ENCODE results near the gene LRRC27. TPM values are rescaled to one million over a fixed set of nuclear protein-coding genes. Genes with fewer than 3 reads are reported as not detected.

The LRRC27 gene
- total RNA-seq, 1 experiment from 2014 or later, result 4.1 TPM

- no peak for TF ChIP-seq ZBTB33 (IDR thresholded peaks at IDR 0.05; ENCODE audit: extremely low read depth, insufficient replicate concordance, low read length)
- TF ChIP-seq EGR1 (IDR thresholded peaks at IDR 0.05; ENCODE audit: low read depth), result no peak
- no peak for TF ChIP-seq FOSL1 (IDR thresholded peaks at IDR 0.05; ENCODE audit: low read depth)
- TF ChIP-seq SIN3A (IDR thresholded peaks at IDR 0.05; ENCODE audit: low read depth), result no peak
Observed at GRCh38 chr10:132328106-132328505, 3.9 kb upstream of the LRRC27 start (continued).

GRCh38 chr10:132328738-132329137 lies 3.3 kb upstream of the LRRC27 start:
- intact Hi-C loops (cut with micrococcal nuclease), result no loop called here
- ATAC-seq, result no peak

More at GRCh38 chr10:132328738-132329137, 3.3 kb upstream of the LRRC27 start:
- peaks cover 33% of the 10 kb centered on the region for H3K79me2 ChIP-seq (ENCODE audit: insufficient read depth, low read length)
- peaks cover 8 to 23% of the 10 kb centered on the region in 2 experiments; a peak in 2 of 4 replicates for H3K4me1 ChIP-seq (ENCODE audit: control insufficient read depth in 1 of 2, insufficient read depth in 2 of 2, low read length in 2 of 2)
- ChIA-PET CTCF (no interaction called here), RAD21 (ENCODE audit: low non-redundant PET in 1 of 2, low total read pairs in 2 of 2, uncharacterized antibody in 2 of 2, unreplicated experiment in 2 of 2) (no interaction called here), POLR2A (no interaction called here)
- H2AFZ ChIP-seq (ENCODE audit: low read depth, low read length, poor library complexity, severe bottlenecking), result no peak overlapping the region
- no peaks in the 10 kb centered on the region for H3K9me3 ChIP-seq (ENCODE audit: control insufficient read depth in 1 of 2, insufficient read depth in 1 of 2, low read depth in 1 of 2, low read length in 2 of 2)
- H3K27me3 ChIP-seq (ENCODE audit: insufficient read depth, low read length), result no peaks in the 10 kb centered on the region
- H4K20me1 ChIP-seq (ENCODE audit: insufficient read depth), result no peaks in the 10 kb centered on the region
- no peaks in the 10 kb centered on the region for H3K36me3 ChIP-seq (ENCODE audit: control insufficient read depth in 1 of 2, insufficient read depth in 2 of 2, low read length in 2 of 2)
- H3K27ac ChIP-seq (ENCODE audit: low read depth, low read length), result no peak overlapping the region
- H3K4me3 ChIP-seq (replicated peaks in 1 of 2; ENCODE audit: low read depth in 1 of 2, low read length in 2 of 2), result no peak overlapping the region
- BruUV-seq (replicated peaks), result no TSS peak
- H3K4me2 ChIP-seq (ENCODE audit: low read length), result no peak overlapping the region
- no peak overlapping the region for H3K9ac ChIP-seq (ENCODE audit: low read length)
- no peak for DNase-seq (ENCODE audit: low read depth, low spot score)
- no peaks in the 10 kb centered on the region for H3K9me2 ChIP-seq (ENCODE audit: insufficient read depth)
- TF ChIP-seq POLR2A (IDR thresholded peaks at IDR 0.05; ENCODE audit: borderline replicate concordance, extremely low read depth, insufficient read depth, insufficient read length) (no peak), ZBTB33 (IDR thresholded peaks at IDR 0.05; ENCODE audit: extremely low read depth, insufficient replicate concordance, low read length) (no peak), REST (IDR thresholded peaks at IDR 0.05; ENCODE audit: low read depth) (no peak), SP1 (IDR thresholded peaks at IDR 0.05; ENCODE audit: low read depth) (no peak), JUND (IDR thresholded peaks at IDR 0.05) (no peak), RAD21 (IDR thresholded peaks at IDR 0.05; ENCODE audit: low read depth) (no peak), POLR2AphosphoS5 (IDR thresholded peaks at IDR 0.05; ENCODE audit: low read depth, low read length) (no peak), MAX (IDR thresholded peaks at IDR 0.05) (no peak), SIN3A (IDR thresholded peaks at IDR 0.05; ENCODE audit: low read depth) (no peak)
- TF ChIP-seq, protein P1, sequence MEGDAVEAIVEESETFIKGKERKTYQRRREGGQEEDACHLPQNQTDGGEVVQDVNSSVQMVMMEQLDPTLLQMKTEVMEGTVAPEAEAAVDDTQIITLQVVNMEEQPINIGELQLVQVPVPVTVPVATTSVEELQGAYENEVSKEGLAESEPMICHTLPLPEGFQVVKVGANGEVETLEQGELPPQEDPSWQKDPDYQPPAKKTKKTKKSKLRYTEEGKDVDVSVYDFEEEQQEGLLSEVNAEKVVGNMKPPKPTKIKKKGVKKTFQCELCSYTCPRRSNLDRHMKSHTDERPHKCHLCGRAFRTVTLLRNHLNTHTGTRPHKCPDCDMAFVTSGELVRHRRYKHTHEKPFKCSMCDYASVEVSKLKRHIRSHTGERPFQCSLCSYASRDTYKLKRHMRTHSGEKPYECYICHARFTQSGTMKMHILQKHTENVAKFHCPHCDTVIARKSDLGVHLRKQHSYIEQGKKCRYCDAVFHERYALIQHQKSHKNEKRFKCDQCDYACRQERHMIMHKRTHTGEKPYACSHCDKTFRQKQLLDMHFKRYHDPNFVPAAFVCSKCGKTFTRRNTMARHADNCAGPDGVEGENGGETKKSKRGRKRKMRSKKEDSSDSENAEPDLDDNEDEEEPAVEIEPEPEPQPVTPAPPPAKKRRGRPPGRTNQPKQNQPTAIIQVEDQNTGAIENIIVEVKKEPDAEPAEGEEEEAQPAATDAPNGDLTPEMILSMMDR (IDR thresholded peaks at IDR 0.05 in 2 of 3, conservative IDR thresholded peaks at IDR 0.05 in 1 of 3; ENCODE audit: borderline replicate concordance in 1 of 3, insufficient read depth in 1 of 3, low read depth in 2 of 3, low read length in 2 of 3), result no peak
